Mesendoderm (in vitro differentiated cells): ENCODE measurements around the gene APP.

ENCODE experiments used
- DNase-seq: peaks from one replicate; pipeline ENCODE4 v3.0.0; 2013
- H2AK5ac ChIP-seq: 2 replicates; pipeline ENCODE4 v1.6.1; 2013; ENCODE audit warnings: low read length, inconsistent platforms
- H2BK120ac ChIP-seq: 2 replicates; pipeline ENCODE4 v1.6.1; 2013; ENCODE audit warnings: low read depth, mild to moderate bottlenecking, low read length, moderate library complexity, mixed read lengths
- H2BK15ac ChIP-seq: replicated peaks from 2 replicates; pipeline ENCODE4 v1.6.1; 2013; ENCODE audit warnings: low read depth, mild to moderate bottlenecking, moderate library complexity
- H2BK5ac ChIP-seq: 2 replicates; pipeline ENCODE4 v1.6.1; 2013; ENCODE audit warnings: low read length, inconsistent platforms
- H3K18ac ChIP-seq: 2 replicates; pipeline ENCODE4 v1.6.1; 2013; ENCODE audit warnings: mild to moderate bottlenecking, low read length, mixed read lengths
- H3K23ac ChIP-seq: one replicate; pipeline ENCODE4 v1.6.1; 2013; ENCODE audit warnings: low read length
- H3K27ac ChIP-seq: 2 replicates; pipeline ENCODE4 v1.5.1; 2013; ENCODE audit warnings: low read depth, mild to moderate bottlenecking, inconsistent platforms, low read length, moderate library complexity
- H3K27me3 ChIP-seq: 2 replicates; pipeline ENCODE4 v1.6.1; 2013; ENCODE audit warnings: low read length, control low read depth, mild to moderate bottlenecking, inconsistent platforms; ENCODE audit not compliant: insufficient read depth, poor library complexity
- H3K36me3 ChIP-seq: 2 replicates; pipeline ENCODE4 v1.6.1; 2013; ENCODE audit warnings: low read length, inconsistent platforms; ENCODE audit not compliant: control insufficient read depth, insufficient read depth
- H3K4ac ChIP-seq: one replicate; pipeline ENCODE4 v1.6.1; 2013; ENCODE audit warnings: low read depth, mild to moderate bottlenecking, low read length, moderate library complexity
- H3K4me1 ChIP-seq: 2 replicates; pipeline ENCODE4 v1.6.1; 2013; ENCODE audit warnings: low read depth, low read length, inconsistent platforms; ENCODE audit not compliant: control insufficient read depth
- H3K4me2 ChIP-seq: 2 replicates; pipeline ENCODE4 v1.6.1; 2013; ENCODE audit warnings: low read length
- H3K4me3 ChIP-seq: 2 replicates; pipeline ENCODE4 v1.5.1; 2013; ENCODE audit warnings: mild to moderate bottlenecking, low read length
- H3K56ac ChIP-seq: one replicate; pipeline ENCODE4 v1.6.1; 2013; ENCODE audit warnings: low read length
- H3K79me1 ChIP-seq: 2 replicates; pipeline ENCODE4 v1.6.1; 2013; ENCODE audit warnings: low read length, inconsistent platforms
- H3K79me2 ChIP-seq: 2 replicates; pipeline ENCODE4 v1.6.1; 2013; ENCODE audit warnings: mild to moderate bottlenecking, low read length; ENCODE audit not compliant: control insufficient read depth, insufficient read depth
- H3K9ac ChIP-seq: 2 replicates; pipeline ENCODE4 v1.6.1; 2013; ENCODE audit warnings: low read length, inconsistent platforms
- H4K5ac ChIP-seq: one replicate; pipeline ENCODE4 v1.6.1; 2013; ENCODE audit warnings: low read length
- H4K8ac ChIP-seq: one replicate; pipeline ENCODE4 v1.6.1; 2013; ENCODE audit warnings: low read depth, mild to moderate bottlenecking, control low read depth, low read length, moderate library complexity
- WGBS: extraction: QIAGEN DNeasy Blood & Tissue Kit; methylation state at CpG from one replicate; pipeline ENCODE4 v1.1.7; 2013; ENCODE audit warnings: low lambda C conversion rate, missing lambda C conversion rate; ENCODE audit not compliant: insufficient coverage; ENCODE audit errors: extremely low coverage; 5-methylcytosine and 5-hydroxymethylcytosine counted together

The APP gene

GRCh38 chr21:26093122-26093521, 77.4 kb downstream of the APP start:
- H3K79me1 ChIP-seq, result peaks cover 8% of the 10 kb centered on the region
- H3K4ac ChIP-seq, result no peak overlapping the region
- no peak overlapping the region for H2BK120ac ChIP-seq
- H4K5ac ChIP-seq, result no peak overlapping the region
- H3K79me2 ChIP-seq, result peaks cover 59% of the 10 kb centered on the region
- no peak overlapping the region for H4K8ac ChIP-seq
- H2AK5ac ChIP-seq, result no peak overlapping the region
- H3K23ac ChIP-seq, result no peak overlapping the region
- H3K4me1 ChIP-seq, result no peaks in the 10 kb centered on the region
- no peaks in the 10 kb centered on the region for H3K27me3 ChIP-seq
- no peak for DNase-seq
- no peak overlapping the region for H3K4me2 ChIP-seq
- H3K9ac ChIP-seq, result no peak overlapping the region
- H2BK15ac ChIP-seq, result no peak overlapping the region
- H3K27ac ChIP-seq, result no peak overlapping the region
- no peak overlapping the region for H2BK5ac ChIP-seq
- no peaks in the 10 kb centered on the region for H3K36me3 ChIP-seq
- no CpG with 5 or more reads among the region's 3 CpGs for WGBS
- no peak overlapping the region for H3K18ac ChIP-seq
- H3K4me3 ChIP-seq, result no peak overlapping the region
- H3K56ac ChIP-seq, result no peak overlapping the region

DNA sequence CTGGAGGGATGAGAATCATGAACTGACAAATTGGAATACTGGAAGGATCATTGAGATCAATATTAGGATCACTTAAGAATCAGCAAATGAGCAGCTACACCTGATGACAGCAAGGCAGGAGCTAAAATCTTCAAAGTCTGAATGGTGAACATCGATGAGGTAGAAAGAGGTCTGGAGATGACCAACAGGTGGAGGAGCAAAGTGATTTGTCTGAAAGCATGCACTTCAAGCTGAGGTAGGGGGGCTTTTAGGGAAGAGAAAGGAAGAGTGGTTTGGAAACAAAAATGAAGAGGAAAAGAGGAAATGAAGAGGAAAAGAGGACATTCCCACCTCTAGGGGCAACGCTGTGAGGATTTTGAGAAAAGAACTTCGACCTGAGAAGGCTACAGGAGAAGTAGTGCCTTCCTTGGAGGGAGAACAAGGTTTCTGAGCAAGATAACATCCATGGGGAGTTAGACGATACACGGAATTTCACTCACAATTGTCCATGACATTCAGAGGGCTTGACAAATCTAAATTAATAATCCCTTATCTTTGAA, 79.0 kb downstream of the APP start:
- H2BK15ac ChIP-seq, result no peak overlapping the region
- no peak overlapping the region for H2BK120ac ChIP-seq
- H3K23ac ChIP-seq, result no peak overlapping the region
- H3K79me2 ChIP-seq, result peaks cover 58% of the 10 kb centered on the region
- DNase-seq, result peak; percentile 76
- no peak overlapping the region for H3K4me3 ChIP-seq
- no peak overlapping the region for H2AK5ac ChIP-seq
- no peaks in the 10 kb centered on the region for H3K27me3 ChIP-seq
- peaks cover 6% of the 10 kb centered on the region for H3K79me1 ChIP-seq
- H3K4ac ChIP-seq, result peak overlapping the region; percentile 10
- H4K5ac ChIP-seq, result no peak overlapping the region
- H3K4me1 ChIP-seq, result no peaks in the 10 kb centered on the region
- H4K8ac ChIP-seq, result no peak overlapping the region
- no peak overlapping the region for H3K18ac ChIP-seq
- WGBS, result no CpG with 5 or more reads among the region's 5 CpGs
- no peaks in the 10 kb centered on the region for H3K36me3 ChIP-seq
- no peak overlapping the region for H3K4me2 ChIP-seq
- no peak overlapping the region for H2BK5ac ChIP-seq
- no peak overlapping the region for H3K56ac ChIP-seq
- no peak overlapping the region for H3K27ac ChIP-seq
- H3K9ac ChIP-seq, result no peak overlapping the region

- H2BK120ac ChIP-seq, result no peak overlapping the region
- H3K79me1 ChIP-seq, result peaks cover 5% of the 10 kb centered on the region
- H3K36me3 ChIP-seq, result no peaks in the 10 kb centered on the region
- H3K56ac ChIP-seq, result no peak overlapping the region
- no peak overlapping the region for H2BK15ac ChIP-seq
- no peak overlapping the region for H3K4ac ChIP-seq
- no CpG with 5 or more reads among the region's 6 CpGs for WGBS
- peaks cover 52% of the 10 kb centered on the region for H3K79me2 ChIP-seq
- no peak overlapping the region for H3K9ac ChIP-seq
- no peaks in the 10 kb centered on the region for H3K27me3 ChIP-seq
- H3K23ac ChIP-seq, result no peak overlapping the region
- no peak overlapping the region for H3K4me3 ChIP-seq
- no peak overlapping the region for H2AK5ac ChIP-seq
- no peak for DNase-seq
- H3K27ac ChIP-seq, result no peak overlapping the region
- H3K4me1 ChIP-seq, result no peaks in the 10 kb centered on the region
- no peak overlapping the region for H2BK5ac ChIP-seq
- no peak overlapping the region for H4K8ac ChIP-seq
- H4K5ac ChIP-seq, result no peak overlapping the region
- H3K18ac ChIP-seq, result no peak overlapping the region
- no peak overlapping the region for H3K4me2 ChIP-seq
These were observed 80.8 kb downstream of the APP start for GRCh38 chr21:26089730-26090129.

GRCh38 chr21:26087223-26087918, 83.2 kb downstream of the APP start:
- Histone ChIP-seq H3K79me2 (peaks cover 39% of the 10 kb centered on the region), H3K4me1 (no peaks in the 10 kb centered on the region), H3K56ac (no peak overlapping the region), H4K5ac (no peak overlapping the region), H2BK5ac (no peak overlapping the region), H3K18ac (no peak overlapping the region), H3K79me1 (peaks cover 5% of the 10 kb centered on the region), H3K36me3 (no peaks in the 10 kb centered on the region), H3K23ac (no peak overlapping the region), H2AK5ac (no peak overlapping the region), H3K4ac (no peak overlapping the region), H3K4me2 (no peak overlapping the region), H3K9ac (no peak overlapping the region), H2BK120ac (no peak overlapping the region), H3K27ac (no peak overlapping the region), H3K27me3 (no peaks in the 10 kb centered on the region), H4K8ac (no peak overlapping the region), H2BK15ac (no peak overlapping the region), H3K4me3 (no peak overlapping the region)
- no peak for DNase-seq
- no CpG with 5 or more reads among the region's 4 CpGs for WGBS

DNA sequence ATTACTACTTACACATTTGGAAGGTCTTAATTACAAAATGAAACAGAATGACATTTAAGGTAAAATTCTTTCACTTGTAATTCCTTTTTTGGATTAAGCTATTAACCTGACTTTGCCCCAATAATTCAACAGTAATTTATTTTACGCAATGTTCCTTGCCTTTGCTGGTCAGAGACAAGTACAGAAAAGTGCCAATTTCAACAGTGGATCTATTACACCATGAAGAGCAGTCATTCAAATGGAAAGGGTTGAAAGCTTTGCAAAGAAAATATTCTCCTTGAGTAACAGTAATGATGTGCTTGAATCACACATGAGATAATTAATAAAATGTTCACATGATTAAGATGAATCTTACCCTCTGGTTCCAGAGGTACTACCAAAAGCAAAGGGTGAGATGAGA, 84.7 kb downstream of the APP start:
- no peak overlapping the region for H3K9ac ChIP-seq
- H3K56ac ChIP-seq, result no peak overlapping the region
- H3K4me2 ChIP-seq, result no peak overlapping the region
- no peak overlapping the region for H4K5ac ChIP-seq
- no peak overlapping the region for H2BK120ac ChIP-seq
- H3K36me3 ChIP-seq, result no peaks in the 10 kb centered on the region
- no peak overlapping the region for H2BK15ac ChIP-seq
- no peaks in the 10 kb centered on the region for H3K4me1 ChIP-seq
- H3K18ac ChIP-seq, result no peak overlapping the region
- no peaks in the 10 kb centered on the region for H3K27me3 ChIP-seq
- H3K4me3 ChIP-seq, result no peak overlapping the region
- no peak overlapping the region for H3K23ac ChIP-seq
- H3K79me1 ChIP-seq, result peaks cover 1% of the 10 kb centered on the region
- no CpG with 5 or more reads among the region's 1 CpG for WGBS
- H2AK5ac ChIP-seq, result no peak overlapping the region
- H3K79me2 ChIP-seq, result peaks cover 28% of the 10 kb centered on the region
- H3K27ac ChIP-seq, result no peak overlapping the region
- H4K8ac ChIP-seq, result no peak overlapping the region
- no peak overlapping the region for H2BK5ac ChIP-seq
- no peak overlapping the region for H3K4ac ChIP-seq
- no peak for DNase-seq

DNA sequence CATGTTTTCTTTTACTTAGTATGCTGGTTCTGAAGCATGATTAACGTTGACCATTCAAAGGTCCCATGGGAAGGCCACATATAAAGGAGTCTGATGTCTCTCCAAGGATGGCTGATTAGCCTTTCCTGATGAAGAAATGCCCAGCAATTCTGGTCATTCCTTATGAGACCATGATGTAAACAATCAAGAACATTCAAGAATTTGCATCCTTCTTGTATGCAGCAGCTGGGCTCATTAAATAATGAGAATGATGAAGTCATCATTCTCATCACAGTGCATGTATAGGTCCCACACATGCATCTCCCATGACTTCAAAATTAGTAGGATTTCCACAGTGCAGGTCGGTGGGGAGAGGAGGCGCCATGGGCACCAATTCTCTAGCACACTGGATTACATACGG, 85.4 kb downstream of the APP start:
- H3K18ac ChIP-seq, result no peak overlapping the region
- H3K4me3 ChIP-seq, result no peak overlapping the region
- H3K27me3 ChIP-seq, result no peaks in the 10 kb centered on the region
- no peak overlapping the region for H3K56ac ChIP-seq
- no peak overlapping the region for H3K4me2 ChIP-seq
- no peak overlapping the region for H3K27ac ChIP-seq
- WGBS, result no CpG with 5 or more reads among the region's 4 CpGs
- no peak overlapping the region for H2BK15ac ChIP-seq
- H2BK5ac ChIP-seq, result no peak overlapping the region
- H3K79me2 ChIP-seq, result peaks cover 29% of the 10 kb centered on the region
- no peak overlapping the region for H3K4ac ChIP-seq
- H2BK120ac ChIP-seq, result no peak overlapping the region
- H3K9ac ChIP-seq, result no peak overlapping the region
- DNase-seq, result no peak
- H4K5ac ChIP-seq, result no peak overlapping the region
- no peaks in the 10 kb centered on the region for H3K4me1 ChIP-seq
- H3K36me3 ChIP-seq, result no peaks in the 10 kb centered on the region
- no peak overlapping the region for H3K23ac ChIP-seq
- no peak overlapping the region for H4K8ac ChIP-seq
- H2AK5ac ChIP-seq, result no peak overlapping the region
- H3K79me1 ChIP-seq, result peaks cover 1% of the 10 kb centered on the region
